Prostate gland (tissue), 2 donors: ENCODE measurements around the gene PTPRC. TPM values are rescaled to one million over a fixed set of nuclear protein-coding genes. Genes with fewer than 3 reads are reported as not detected.

Experiments used
- DNase-seq: peaks from one replicate; pipeline ENCODE4 v3.0.0-alpha.2; 2019; ENCODE audit warnings: low spot score
- H3K27ac ChIP-seq, 2 donors: fragments of 200-600 bp; sonication (generic); 2 replicates each; pipeline ENCODE4 v1.5.1; 2017 to 2019
- H3K27me3 ChIP-seq: fragments of 200-600 bp; sonication (generic); replicated peaks from 2 replicates; pipeline ENCODE4 v1.5.1; 2019; ENCODE audit not compliant: insufficient read depth
- H3K36me3 ChIP-seq, 2 donors: fragments of 200-600 bp; sonication (generic); 1 replicate in 1 of 2; 2 replicates in 1 of 2; pipeline versions ENCODE4 v1.5.1 to v1.8.1; 2017 to 2019
- H3K4me1 ChIP-seq: fragments of 200-600 bp; sonication (generic); replicated peaks from 2 replicates; pipeline ENCODE4 v1.5.1; 2019
- H3K4me3 ChIP-seq, 2 donors: fragments of 200-600 bp; sonication (generic); 2 replicates each; pipeline ENCODE4 v1.5.1; 2017 to 2019
- H3K9me3 ChIP-seq: fragments of 200-600 bp; sonication (generic); 2 replicates; pipeline ENCODE4 v1.5.1; 2017
- POLR2A ChIP-seq: fragments of 450-650 bp; IDR thresholded peaks from one replicate; pipeline ENCODE4 v1.6.1; 2016; ENCODE audit warnings: antibody characterized with exemption, mild to moderate bottlenecking
- POLR2AphosphoS5 ChIP-seq: sonication (generic); formaldehyde crosslinking; IDR thresholded peaks from one replicate; pipeline ENCODE4 v1.6.1; 2017; ENCODE audit warnings: antibody characterized with exemption
- WGBS: methylation state at CpG from one replicate; pipeline ENCODE4 v1.1.5; 2018; 5-methylcytosine and 5-hydroxymethylcytosine counted together
- intact Hi-C: fragments of 100-400 bp; cut with DNase I; formaldehyde crosslinking; loops from one replicate; pipeline ENCODE4 v1.14.2; 2022
- total RNA-seq, 2 donors: library from RNA; depleted of rRNA; stranded (reverse); fragments of >200 nt; gene quantifications; one replicate each; pipeline ENCODE4 v1.1.0, GENCODE V29; 2016
- TF ChIP-seq, protein P1 (sequence below), 4 experiments: fragments of 200-600 bp in 2 of 4; fragments of 450-650 bp in 2 of 4; sonication (generic) in 2 of 4; IDR thresholded peaks; 1 replicate in 3 of 4; 2 replicates in 1 of 4; pipeline ENCODE4 v1.5.1; 2016 to 2019; ENCODE audit warnings: antibody characterized with exemption in 4 of 4, mild to moderate bottlenecking in 2 of 4, moderate library complexity in 2 of 4

PTPRC gene
- total RNA-seq, 2 donors from 2014 or later = 8.9 to 9.5 TPM

GRCh38 chr1:198640174-198640573 is 1.3 kb downstream of the PTPRC start:
- intact Hi-C loops = no loop called here
- no peak for DNase-seq
- 84% methylated on average over 2 of the region's 2 CpGs for WGBS
- Histone ChIP-seq H3K27me3 (no peaks in the 10 kb centered on the region), H3K4me1 (no peaks in the 10 kb centered on the region), H3K9me3 (no peaks in the 10 kb centered on the region), H3K4me3 (no peak overlapping the region), H3K36me3 (no peaks in the 10 kb centered on the region), H3K27ac (no peak overlapping the region)
- TF ChIP-seq POLR2A = no peak
- TF ChIP-seq, protein P1, sequence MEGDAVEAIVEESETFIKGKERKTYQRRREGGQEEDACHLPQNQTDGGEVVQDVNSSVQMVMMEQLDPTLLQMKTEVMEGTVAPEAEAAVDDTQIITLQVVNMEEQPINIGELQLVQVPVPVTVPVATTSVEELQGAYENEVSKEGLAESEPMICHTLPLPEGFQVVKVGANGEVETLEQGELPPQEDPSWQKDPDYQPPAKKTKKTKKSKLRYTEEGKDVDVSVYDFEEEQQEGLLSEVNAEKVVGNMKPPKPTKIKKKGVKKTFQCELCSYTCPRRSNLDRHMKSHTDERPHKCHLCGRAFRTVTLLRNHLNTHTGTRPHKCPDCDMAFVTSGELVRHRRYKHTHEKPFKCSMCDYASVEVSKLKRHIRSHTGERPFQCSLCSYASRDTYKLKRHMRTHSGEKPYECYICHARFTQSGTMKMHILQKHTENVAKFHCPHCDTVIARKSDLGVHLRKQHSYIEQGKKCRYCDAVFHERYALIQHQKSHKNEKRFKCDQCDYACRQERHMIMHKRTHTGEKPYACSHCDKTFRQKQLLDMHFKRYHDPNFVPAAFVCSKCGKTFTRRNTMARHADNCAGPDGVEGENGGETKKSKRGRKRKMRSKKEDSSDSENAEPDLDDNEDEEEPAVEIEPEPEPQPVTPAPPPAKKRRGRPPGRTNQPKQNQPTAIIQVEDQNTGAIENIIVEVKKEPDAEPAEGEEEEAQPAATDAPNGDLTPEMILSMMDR (IDR thresholded peaks at IDR 0.05) = no peak
- no peak for TF ChIP-seq POLR2AphosphoS5

DNA sequence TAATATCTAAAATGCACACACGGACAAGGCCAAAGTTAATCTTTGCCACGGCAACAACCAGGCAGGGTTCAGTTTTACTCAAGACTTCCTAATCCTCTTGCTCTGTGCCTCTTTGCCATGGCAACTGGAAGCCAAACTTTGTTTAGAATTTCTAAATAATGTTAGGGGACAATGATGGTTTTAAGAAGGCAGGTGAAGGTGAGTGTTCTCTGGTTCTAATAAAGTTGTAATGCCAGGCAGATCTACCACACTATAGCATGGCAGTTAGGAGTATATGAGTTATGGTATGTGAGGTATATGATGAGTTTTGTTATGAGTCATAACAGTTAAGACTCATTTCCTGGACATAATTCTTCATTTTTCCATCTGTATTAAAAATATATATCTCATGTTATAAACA is 2.7 kb downstream of the PTPRC start:
- no peak overlapping the region for H3K4me3 ChIP-seq
- no peaks in the 10 kb centered on the region for H3K9me3 ChIP-seq
- H3K4me1 ChIP-seq = no peaks in the 10 kb centered on the region
- TF ChIP-seq, protein P1 (IDR thresholded peaks at IDR 0.05) = no peak
- no peak for TF ChIP-seq POLR2A
- no peak for TF ChIP-seq POLR2AphosphoS5
- no peaks in the 10 kb centered on the region for H3K27me3 ChIP-seq
- 86% methylated on average over 2 of the region's 2 CpGs for WGBS
- intact Hi-C loops = no loop called here
- no peak for DNase-seq
- H3K36me3 ChIP-seq = no peaks in the 10 kb centered on the region
- H3K27ac ChIP-seq = no peak overlapping the region

DNA sequence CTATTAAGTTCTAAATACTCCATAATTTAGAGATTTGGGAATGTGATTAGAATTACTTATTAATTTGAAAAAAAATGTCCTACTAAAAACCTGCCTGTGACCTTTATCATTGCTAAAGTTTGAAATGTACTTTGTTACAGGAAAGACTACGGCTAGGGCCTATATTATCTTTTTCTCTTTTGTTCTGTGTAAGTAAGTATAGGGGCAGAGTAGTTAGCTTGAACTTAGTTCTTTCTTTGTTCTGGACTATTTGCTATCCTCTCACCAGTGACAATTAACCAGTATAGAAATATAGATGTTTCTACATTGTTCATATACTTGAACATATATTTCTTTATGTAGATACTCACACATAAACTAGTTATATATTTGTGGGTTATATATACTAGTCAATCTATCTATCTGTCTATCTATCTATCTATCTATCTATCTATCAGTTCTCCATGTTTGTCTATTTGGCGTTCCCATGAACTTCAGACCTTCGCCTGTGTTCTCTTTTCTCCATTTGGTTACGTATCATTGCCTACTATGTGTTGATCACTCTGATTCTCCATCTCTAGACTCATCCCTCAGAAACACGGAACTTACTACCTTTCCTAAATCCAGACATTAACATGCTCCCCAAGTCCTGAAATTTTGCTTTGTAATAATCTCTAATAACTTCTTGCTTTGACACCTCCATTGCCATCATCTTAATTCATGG is 3.3 kb downstream of the PTPRC start:
- DNase-seq = no peak
- intact Hi-C loops = no loop called here
- WGBS = 88% methylated on average over 5 of the region's 5 CpGs
- Histone ChIP-seq H3K27me3 (no peaks in the 10 kb centered on the region), H3K9me3 (no peaks in the 10 kb centered on the region), H3K4me1 (no peaks in the 10 kb centered on the region), H3K36me3 (no peaks in the 10 kb centered on the region), H3K4me3 (no peak overlapping the region), H3K27ac (no peak overlapping the region)
- TF ChIP-seq POLR2AphosphoS5 (no peak), POLR2A (no peak)
- TF ChIP-seq, protein P1 (IDR thresholded peaks at IDR 0.05) = no peak

DNA sequence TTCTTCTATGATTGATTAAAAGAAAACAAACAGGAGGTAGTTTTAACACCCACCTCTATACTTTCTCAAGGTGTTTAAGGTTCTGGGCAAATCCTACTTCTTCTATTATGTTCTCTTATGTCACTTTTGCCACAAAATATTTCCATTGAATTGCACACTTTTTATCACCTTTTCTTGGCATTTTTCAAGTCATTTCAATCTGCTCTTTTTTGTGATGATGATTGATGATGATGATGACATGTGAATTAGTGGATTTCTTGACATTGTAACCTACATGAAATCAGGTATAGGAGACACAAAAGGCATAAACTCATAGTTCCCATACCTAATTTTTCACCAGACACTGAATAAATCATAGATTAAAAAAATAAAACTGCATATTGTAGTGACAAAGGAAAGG is 4.1 kb downstream of the PTPRC start:
- Histone ChIP-seq H3K36me3 (no peaks in the 10 kb centered on the region), H3K27ac (no peak overlapping the region), H3K9me3 (no peaks in the 10 kb centered on the region), H3K27me3 (no peaks in the 10 kb centered on the region), H3K4me1 (no peaks in the 10 kb centered on the region), H3K4me3 (no peak overlapping the region)
- no peak for DNase-seq
- intact Hi-C loops = no loop called here
- TF ChIP-seq POLR2A (no peak), POLR2AphosphoS5 (no peak)
- TF ChIP-seq, protein P1 (IDR thresholded peaks at IDR 0.05) = no peak

GRCh38 chr1:198643808-198644207 is 5.0 kb downstream of the PTPRC start:
- intact Hi-C loops = no loop called here
- 76% methylated on average over 1 of the region's 1 CpG for WGBS
- H3K27me3 ChIP-seq = no peaks in the 10 kb centered on the region
- DNase-seq = no peak
- H3K27ac ChIP-seq = no peak overlapping the region
- TF ChIP-seq, protein P1 (IDR thresholded peaks at IDR 0.05) = no peak
- TF ChIP-seq POLR2A = no peak
- TF ChIP-seq POLR2AphosphoS5 = no peak
- no peaks in the 10 kb centered on the region for H3K9me3 ChIP-seq
- no peaks in the 10 kb centered on the region for H3K4me1 ChIP-seq
- no peak overlapping the region for H3K4me3 ChIP-seq
- no peaks in the 10 kb centered on the region for H3K36me3 ChIP-seq
